ENCODE data around the gene LASP1. TPM values are rescaled to one million over a fixed set of nuclear protein-coding genes. Genes with fewer than 3 reads are reported as not detected.

Gene LASP1
- total RNA-seq, 1 experiment from 2014 or later: 78.3 TPM

DNA sequence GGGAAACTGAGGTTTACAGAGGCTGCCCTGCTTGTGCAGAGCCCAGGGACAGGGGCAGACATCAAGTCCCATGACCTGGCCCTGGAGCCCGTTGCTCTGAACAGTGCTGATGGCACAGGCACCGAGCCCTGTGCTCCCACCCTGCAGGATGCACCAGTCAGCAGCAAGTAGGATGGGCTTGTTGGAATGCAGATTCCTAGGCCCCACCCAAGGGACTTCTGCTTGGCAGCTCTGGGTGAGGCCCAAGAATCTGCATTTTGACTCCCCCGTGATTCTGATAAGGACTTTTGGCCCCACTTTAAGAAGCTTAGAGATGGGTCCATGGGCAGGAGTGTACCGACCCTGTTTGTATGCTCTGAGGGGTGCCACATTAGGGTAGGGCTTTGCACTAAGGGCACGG lies 23.3 kb downstream of the LASP1 start:
- no peak for DNase-seq (ENCODE audit: low spot score)
- Histone ChIP-seq H3K36me3 (ENCODE audit: insufficient read depth, low read length, poor library complexity, severe bottlenecking) (peaks cover 5% of the 10 kb centered on the region), H3K27ac (ENCODE audit: low read depth, low read length, poor library complexity, severe bottlenecking) (no peak overlapping the region), H3K4me3 (ENCODE audit: low read depth, low read length, poor library complexity, severe bottlenecking) (no peak overlapping the region), H3K9me3 (ENCODE audit: low read depth, low read length, poor library complexity, severe bottlenecking) (no peaks in the 10 kb centered on the region), H3K4me1 (ENCODE audit: insufficient read depth, low read length, poor library complexity, severe bottlenecking) (no peaks in the 10 kb centered on the region), H3K27me3 (replicated peaks; ENCODE audit: insufficient read depth, low read depth, low read length, poor library complexity) (no peaks in the 10 kb centered on the region)
- CTCF ChIA-PET: no interaction called here
- intact Hi-C loops (cut with micrococcal nuclease; ENCODE audit: unreplicated experiment): no loop called here
- BruUV-seq (replicated peaks): no TSS peak
- TF ChIP-seq, protein P1, sequence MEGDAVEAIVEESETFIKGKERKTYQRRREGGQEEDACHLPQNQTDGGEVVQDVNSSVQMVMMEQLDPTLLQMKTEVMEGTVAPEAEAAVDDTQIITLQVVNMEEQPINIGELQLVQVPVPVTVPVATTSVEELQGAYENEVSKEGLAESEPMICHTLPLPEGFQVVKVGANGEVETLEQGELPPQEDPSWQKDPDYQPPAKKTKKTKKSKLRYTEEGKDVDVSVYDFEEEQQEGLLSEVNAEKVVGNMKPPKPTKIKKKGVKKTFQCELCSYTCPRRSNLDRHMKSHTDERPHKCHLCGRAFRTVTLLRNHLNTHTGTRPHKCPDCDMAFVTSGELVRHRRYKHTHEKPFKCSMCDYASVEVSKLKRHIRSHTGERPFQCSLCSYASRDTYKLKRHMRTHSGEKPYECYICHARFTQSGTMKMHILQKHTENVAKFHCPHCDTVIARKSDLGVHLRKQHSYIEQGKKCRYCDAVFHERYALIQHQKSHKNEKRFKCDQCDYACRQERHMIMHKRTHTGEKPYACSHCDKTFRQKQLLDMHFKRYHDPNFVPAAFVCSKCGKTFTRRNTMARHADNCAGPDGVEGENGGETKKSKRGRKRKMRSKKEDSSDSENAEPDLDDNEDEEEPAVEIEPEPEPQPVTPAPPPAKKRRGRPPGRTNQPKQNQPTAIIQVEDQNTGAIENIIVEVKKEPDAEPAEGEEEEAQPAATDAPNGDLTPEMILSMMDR (conservative IDR thresholded peaks at IDR 0.05; ENCODE audit: low read depth, low read length): no peak
- POLR2A ChIA-PET (ENCODE audit: low non-redundant PET): no interaction called here

DNA sequence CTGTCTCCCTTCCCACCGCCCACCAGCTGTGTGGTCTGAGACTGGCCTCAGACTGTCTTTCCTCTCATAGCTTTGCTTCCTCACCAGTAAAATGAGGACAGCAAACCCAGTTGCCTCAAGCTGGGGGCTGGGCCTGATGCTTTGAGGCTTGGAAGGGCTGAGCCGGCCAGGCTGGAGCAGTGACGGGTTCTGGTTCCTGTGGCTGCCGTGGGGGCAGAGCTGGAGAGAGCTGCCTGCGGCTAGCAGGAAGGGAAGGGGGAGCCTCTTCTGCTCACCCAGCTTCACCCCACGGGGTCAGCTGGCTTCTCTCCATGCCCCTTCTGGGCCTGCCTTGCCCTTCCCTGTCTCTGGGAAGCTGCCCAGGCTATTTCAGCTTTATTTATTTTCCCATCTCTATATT lies 23.7 kb downstream of the LASP1 start:
- H3K27ac ChIP-seq (ENCODE audit: low read depth, low read length, poor library complexity, severe bottlenecking): no peak overlapping the region
- no peaks in the 10 kb centered on the region for H3K27me3 ChIP-seq (replicated peaks; ENCODE audit: insufficient read depth, low read depth, low read length, poor library complexity)
- TF ChIP-seq, protein P1 (conservative IDR thresholded peaks at IDR 0.05; ENCODE audit: low read depth, low read length): no peak
- no peak for TF ChIP-seq EZH2 (IDR thresholded peaks at IDR 0.05; ENCODE audit: borderline replicate concordance, low read depth, low read length, poor library complexity, severe bottlenecking)
- POLR2A ChIA-PET (ENCODE audit: low non-redundant PET): no interaction called here
- H3K9me3 ChIP-seq (ENCODE audit: low read depth, low read length, poor library complexity, severe bottlenecking): no peaks in the 10 kb centered on the region
- CTCF ChIA-PET: no interaction called here
- H3K4me1 ChIP-seq (ENCODE audit: insufficient read depth, low read length, poor library complexity, severe bottlenecking): no peaks in the 10 kb centered on the region
- BruUV-seq (replicated peaks): no TSS peak
- H3K36me3 ChIP-seq (ENCODE audit: insufficient read depth, low read length, poor library complexity, severe bottlenecking): peaks cover 5% of the 10 kb centered on the region
- no peak overlapping the region for H3K4me3 ChIP-seq (ENCODE audit: low read depth, low read length, poor library complexity, severe bottlenecking)
- intact Hi-C loops (cut with micrococcal nuclease; ENCODE audit: unreplicated experiment): no loop called here
- no peak for DNase-seq (ENCODE audit: low spot score)

GRCh38 chr17:38894276-38894675 lies 24.4 kb downstream of the LASP1 start:
- H3K9me3 ChIP-seq (ENCODE audit: low read depth, low read length, poor library complexity, severe bottlenecking): no peaks in the 10 kb centered on the region
- no peak overlapping the region for H3K4me3 ChIP-seq (ENCODE audit: low read depth, low read length, poor library complexity, severe bottlenecking)
- no peak overlapping the region for H3K27ac ChIP-seq (ENCODE audit: low read depth, low read length, poor library complexity, severe bottlenecking)
- H3K27me3 ChIP-seq (replicated peaks; ENCODE audit: insufficient read depth, low read depth, low read length, poor library complexity): no peaks in the 10 kb centered on the region
- no TSS peak for BruUV-seq (replicated peaks)
- intact Hi-C loops (cut with micrococcal nuclease; ENCODE audit: unreplicated experiment): no loop called here
- H3K4me1 ChIP-seq (ENCODE audit: insufficient read depth, low read length, poor library complexity, severe bottlenecking): no peaks in the 10 kb centered on the region
- CTCF ChIA-PET: no interaction called here
- DNase-seq (ENCODE audit: low spot score): no peak
- no peak for TF ChIP-seq EZH2 (IDR thresholded peaks at IDR 0.05; ENCODE audit: borderline replicate concordance, low read depth, low read length, poor library complexity, severe bottlenecking)
- TF ChIP-seq, protein P1 (conservative IDR thresholded peaks at IDR 0.05; ENCODE audit: low read depth, low read length): no peak
- peaks cover 5% of the 10 kb centered on the region for H3K36me3 ChIP-seq (ENCODE audit: insufficient read depth, low read length, poor library complexity, severe bottlenecking)
- POLR2A ChIA-PET (ENCODE audit: low non-redundant PET): no interaction called here
